ENCODE results near the gene SHISA8. TPM values are rescaled to one million over a fixed set of nuclear protein-coding genes. Genes with fewer than 3 reads are reported as not detected.

SHISA8 gene
- total RNA-seq, 1 donor from 2014 or later = not detected

DNA sequence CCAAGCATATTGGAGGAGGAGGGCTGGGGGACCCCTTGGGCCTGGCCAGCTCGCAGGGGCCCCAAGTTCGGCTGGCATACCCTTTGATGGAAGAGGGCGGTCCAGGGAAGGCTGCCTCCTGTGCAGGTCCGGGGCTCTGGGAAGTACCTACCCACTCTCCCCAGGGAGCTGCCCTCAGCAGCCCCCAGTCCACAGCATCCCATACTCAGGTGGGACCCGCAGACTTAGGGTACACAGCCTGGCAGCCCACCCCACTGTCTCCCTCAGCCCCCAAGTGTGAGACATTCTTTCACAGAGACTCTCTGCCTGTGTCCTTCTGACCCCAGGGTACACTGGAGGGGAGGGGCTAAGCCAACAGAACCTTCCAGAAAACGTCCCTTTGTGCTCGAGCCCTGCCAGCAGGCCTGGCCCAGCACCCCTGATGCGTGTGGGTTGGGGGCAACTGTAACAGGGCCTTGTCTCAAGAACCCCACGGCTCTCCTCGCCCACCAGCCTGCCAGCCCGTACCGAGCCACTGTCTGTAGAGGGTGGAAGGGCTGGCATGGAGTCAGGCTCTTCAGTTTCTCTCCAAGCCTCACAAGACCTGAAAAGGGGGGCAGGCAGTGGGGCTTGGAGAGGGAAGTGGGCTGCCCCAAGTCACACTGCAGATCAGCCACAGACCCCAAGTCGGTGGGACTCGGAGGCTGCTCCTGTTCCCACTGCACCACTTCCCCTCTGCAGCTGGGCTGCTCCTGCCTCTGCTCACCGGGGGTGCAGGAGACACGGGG is 18.7 kb upstream of the SHISA8 start:
- DNase-seq = no peak

DNA sequence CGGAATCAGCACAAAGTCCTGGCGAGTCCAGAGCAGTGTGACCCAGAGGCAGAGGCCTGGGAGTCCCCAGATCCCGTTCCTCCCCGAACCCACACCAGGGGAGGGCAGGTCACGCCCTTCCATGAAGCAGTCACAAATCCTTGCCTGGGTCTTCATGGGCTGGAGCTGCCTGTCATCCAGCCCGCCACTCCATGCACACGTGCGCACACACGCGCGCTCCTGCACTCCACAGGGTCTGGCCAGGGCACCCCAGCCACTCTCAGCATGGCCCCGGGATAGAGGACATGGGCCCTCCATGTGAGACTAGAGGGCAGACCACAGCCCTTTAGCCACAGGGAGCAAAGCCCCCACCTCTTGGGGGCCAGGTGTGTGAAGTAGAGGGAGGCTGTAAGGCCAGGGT is 17.5 kb upstream of the SHISA8 start:
- no peak for DNase-seq

DNA sequence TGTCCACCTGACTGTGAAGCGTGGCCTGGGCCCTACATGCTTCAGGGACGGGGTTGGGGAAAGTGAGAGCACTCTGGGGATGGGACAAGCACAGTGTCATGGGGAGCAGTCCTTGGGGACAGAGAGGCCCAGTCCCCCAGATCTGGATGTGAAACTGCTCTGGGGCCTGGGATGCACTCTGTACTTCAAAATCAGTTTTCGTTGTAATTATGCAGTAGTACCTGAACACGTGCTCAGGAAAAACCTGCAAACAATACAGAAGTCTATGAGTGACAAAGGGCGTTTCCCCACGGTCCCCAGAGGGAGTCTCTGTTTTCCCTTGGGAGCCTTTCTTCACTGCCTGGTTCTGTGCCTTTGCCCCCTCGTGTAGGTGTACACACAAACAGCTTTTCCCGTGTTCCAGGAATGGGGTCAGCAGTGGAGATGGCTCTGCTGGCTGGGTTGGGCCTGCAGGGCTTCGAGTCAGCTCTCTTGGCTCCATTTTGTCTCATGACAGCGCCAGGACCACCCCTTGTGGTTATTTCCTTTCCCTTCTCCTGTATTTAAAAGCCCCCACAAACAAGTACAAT is 16.9 kb upstream of the SHISA8 start:
- no peak for DNase-seq

DNA sequence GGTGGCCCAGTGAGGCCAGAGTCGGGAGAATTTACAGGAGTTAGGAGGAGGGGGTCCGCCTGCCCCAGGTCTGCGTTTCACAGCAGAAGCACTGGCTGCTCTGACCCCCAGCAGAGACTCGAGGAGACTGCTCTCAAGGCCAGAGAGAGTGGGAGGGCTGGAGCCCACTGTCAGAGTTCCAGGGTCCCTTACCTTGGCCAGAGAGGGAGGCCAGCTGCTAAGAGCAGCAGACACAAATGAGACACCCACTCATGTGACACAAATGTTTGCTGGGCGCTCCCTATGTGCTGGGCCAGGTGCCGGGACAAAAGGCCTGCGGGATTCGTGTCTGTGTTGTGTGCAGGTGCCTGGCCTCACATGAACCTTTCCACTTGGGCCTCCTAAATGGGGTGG is 14.5 kb upstream of the SHISA8 start:
- no peak for DNase-seq

DNA sequence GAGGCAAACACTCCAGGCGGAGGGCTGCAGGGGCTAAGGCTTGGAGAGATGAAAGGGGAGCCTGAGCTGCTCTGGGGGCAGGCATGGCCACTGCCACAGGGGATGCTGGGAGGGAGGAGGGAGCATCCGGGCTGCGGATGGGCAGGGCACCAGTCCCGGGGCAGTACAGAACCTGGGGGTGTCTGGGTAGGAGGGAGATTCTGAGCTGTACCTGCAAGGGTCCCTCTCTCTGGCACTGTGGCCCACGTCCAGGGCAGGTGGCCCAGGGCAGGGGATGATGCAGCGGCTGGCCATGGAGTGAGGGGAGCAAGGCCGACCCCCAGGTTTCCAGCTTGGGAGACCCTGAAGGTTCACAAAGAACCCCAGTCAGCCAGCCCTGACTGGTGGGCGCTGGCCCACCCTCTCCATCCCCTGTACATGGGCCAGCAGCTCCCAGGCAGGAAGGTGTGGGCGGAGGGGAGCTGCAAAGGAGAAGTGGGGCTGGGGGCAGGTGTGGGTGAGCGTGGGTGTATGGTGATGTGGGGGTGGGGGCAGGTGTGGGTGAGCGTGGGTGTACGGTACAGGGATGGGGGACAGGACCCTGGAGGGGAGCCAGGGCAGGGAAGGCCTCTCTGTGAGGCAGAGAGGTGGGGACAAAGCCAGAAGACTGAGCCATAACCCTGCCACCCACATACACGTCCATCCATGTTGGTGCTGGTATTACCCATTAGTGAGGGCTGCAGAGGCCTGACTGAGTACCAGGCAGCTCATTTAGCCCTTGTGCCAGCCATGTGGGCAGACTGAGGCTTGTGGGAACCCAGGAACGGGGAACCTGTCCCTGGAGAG is 13.9 kb upstream of the SHISA8 start:
- DNase-seq = no peak

DNA sequence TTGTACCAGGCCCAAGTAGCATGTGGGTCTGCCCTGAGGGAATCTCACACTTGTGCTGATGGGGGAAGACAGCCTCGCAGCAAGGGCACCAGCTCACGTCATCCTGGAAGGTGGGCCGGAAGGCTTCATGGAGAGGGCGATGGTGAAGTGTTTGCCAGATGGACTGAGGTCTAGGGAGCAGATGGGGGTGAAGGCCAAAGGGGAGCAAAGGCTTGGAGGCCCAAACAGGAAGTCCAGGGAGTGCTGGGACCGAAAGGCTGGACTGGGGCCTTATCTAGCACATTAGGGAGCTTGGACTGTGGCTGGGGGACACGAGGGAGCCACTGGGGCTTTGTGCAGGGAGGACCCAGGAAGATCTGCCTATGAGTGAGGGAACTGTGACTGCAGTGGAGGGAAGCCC is 12.9 kb upstream of the SHISA8 start:
- no peak for DNase-seq

DNA sequence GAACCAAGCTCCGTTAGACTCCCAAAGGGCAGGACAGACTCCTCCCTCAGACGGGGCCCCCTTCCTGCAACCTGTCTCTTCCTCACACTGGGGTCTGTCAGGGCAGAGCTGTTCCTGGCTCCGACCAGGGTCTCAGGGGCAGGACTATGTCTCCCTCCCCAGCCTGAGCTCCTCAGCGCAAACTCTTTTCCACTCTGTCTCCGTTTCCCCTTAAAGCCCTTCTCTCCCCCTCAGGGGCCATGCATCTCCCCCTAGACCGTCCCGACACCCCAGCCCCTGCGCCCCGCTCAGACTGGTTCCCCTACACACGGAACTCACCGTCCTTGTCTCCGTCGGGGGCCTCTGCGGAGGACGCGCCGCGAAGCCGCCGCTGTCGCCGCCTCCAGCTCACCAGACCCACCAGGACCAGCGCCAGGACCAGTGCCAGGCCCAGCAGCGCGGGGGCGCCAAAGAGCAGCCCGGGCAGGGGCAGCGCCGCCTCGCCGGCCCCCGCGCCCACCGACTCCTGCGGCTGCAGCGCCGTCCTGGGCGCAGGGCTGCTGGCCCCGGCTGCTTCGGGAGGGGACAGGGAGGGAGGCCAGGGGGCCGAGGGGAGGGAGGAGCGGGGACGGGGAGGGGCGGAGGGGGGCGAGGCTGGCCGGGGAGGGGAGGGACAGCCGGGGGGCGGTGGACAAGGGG is 11.0 kb upstream of the SHISA8 start:
- no peak for DNase-seq

DNA sequence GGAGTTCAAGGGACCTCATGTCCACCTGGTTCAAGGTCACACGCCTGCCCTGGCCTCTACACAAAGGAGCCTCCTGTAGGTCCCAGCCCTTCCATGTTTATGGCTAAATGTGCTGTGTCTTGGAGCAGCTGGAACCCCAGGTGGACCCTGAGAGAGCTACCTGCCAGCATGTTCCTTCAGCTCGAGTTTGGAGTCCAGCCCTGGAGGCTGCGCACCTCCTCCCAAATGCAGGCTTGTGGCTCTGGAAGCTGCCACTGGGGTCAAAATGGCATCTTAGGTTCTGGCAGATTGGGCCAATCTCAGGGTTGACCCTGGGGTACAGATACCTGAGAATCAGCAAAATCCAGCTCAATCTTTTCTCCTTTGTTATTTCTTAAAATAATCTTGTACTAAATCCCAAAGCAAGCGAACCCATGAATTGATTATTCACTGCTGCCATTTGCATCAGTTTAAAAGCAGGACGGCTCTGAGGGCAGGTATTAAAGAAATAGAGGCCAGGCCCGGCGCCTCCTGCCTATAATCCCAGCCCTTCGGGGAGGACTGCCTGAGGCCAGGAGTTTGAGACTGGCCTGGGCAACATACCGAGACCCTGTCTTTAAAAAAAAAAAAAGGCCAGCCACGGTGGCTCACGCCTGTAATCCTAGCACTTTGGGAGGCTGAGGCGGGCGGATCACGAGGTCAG is 8.9 kb upstream of the SHISA8 start:
- DNase-seq = no peak

DNA sequence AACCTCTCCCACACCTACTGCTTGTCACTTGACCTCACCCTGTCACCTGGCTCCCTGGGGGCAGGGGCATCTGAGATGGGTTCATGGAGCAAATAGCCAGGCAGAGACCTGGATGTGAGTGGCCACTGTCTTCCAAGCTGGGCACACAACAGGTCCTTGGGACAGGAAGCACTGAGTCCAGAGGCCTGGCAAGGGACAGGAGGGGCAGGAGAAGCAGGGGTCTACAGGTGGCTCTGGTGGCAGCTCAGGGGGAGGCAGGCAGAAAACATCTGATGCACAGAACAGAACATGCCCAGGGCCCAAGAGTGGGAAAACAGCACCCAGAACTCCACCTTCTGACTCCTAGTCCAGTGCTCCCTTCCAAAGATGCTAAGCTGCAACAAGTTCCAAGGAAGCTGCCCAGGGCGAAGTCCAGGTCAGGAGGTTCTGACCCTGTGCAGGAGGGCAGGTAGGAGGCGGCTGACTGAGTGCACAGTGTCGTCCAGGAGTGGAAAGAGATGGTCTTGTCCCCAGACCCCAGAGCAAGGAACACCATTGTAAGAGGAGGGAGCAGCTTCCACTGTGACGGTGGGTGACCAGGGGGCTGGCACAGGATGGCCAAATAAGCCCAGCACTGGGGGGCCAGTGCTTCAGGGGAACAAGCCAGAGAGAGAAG is 8.2 kb upstream of the SHISA8 start:
- DNase-seq = no peak

DNA sequence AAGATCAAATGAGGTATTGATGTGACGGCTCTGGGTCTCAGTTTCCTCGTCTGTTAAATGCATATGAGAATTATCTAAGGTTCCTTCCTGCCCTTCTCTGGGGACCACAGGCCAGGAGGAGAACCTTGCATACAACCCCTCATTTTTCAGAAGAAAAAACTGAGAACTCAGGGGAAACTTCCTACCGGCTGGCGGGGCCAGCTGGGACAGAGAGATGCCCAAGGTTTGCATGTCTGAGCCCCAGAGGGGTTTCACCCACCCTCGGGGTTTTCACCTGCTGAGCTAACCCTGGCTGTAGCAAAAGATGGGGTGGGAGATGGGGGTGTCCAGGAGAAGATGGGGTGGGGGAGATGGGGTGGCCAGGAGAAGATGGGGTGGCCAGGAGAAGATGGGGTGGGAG is 7.5 kb upstream of the SHISA8 start:
- DNase-seq = no peak

DNA sequence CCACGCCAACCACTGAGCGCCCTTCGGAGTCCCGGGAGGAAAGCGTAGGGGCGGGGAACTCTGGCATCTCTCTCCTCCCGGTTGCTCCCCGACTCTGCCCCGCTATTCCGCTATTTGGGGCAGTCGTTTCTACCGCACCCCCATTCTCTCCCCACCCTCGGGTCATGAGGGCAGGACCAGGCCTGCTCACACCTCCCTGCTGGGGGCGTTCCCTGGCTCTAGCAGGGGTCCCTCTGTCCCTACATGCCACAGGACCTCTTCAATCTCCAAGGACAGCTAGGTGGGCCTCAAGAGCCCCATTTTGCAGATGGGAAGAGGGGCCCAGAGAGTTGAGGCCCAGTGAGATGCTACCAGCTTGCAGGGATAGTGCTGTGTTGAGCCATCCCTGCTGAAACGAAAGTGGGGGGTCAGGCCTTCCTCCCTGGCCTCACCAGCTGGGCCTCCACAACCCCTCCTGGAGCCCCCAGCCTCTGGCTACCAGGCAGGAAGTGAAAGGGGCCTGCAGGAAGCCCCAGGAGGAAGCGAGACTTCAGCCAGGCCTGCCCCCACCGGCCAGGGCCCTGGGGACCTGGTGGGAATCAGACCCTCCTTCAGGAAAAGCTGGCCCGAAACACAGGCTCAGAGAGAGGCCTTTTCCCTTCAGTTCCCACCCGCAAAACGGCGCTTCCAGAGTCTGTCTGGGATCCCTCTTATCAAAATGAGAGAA is 5.5 kb upstream of the SHISA8 start:
- no peak for DNase-seq

DNA sequence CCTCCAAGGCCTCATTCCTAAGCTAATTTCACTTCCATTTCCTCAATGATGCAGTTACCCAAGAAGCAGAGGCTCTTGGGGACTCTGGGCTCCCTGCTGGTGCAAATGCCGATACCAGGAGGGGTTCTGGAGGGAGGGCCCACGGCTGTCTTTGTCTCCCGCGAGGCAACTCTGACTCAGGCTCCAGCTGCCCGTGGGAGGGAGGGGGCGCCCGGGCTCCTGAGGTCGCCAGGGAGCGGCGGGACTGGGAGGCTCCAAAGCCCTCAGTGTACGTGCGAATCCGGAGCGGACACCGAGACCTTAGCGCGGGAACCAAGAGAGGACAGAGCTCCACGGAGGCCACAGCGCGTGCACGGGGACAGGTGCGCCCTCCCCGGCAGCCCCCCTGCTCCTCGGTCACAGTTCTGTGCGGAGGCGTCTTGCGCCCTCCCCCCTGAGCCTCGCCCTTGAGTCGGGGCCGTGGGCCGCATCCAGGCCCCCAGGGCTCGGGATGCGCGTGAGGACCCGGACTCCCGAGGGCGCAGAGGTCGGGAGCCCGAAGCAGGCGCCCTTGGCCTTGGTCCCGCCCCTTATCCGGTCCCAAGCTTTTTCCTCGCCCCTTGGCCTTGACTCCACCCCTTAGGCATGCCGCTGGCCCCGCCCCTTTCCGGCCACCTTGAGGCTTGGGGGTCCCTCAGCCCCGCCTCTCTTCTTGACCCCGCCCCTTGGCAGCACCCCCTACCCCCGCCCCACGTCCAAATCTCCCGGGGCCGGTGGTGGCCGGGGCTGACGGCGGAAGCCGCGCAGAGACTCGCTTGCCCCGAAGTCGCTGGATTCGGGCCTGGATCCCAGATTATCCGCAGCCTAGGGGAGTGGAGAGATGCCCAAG is 4.7 kb upstream of the SHISA8 start:
- DNase-seq = no peak

DNA sequence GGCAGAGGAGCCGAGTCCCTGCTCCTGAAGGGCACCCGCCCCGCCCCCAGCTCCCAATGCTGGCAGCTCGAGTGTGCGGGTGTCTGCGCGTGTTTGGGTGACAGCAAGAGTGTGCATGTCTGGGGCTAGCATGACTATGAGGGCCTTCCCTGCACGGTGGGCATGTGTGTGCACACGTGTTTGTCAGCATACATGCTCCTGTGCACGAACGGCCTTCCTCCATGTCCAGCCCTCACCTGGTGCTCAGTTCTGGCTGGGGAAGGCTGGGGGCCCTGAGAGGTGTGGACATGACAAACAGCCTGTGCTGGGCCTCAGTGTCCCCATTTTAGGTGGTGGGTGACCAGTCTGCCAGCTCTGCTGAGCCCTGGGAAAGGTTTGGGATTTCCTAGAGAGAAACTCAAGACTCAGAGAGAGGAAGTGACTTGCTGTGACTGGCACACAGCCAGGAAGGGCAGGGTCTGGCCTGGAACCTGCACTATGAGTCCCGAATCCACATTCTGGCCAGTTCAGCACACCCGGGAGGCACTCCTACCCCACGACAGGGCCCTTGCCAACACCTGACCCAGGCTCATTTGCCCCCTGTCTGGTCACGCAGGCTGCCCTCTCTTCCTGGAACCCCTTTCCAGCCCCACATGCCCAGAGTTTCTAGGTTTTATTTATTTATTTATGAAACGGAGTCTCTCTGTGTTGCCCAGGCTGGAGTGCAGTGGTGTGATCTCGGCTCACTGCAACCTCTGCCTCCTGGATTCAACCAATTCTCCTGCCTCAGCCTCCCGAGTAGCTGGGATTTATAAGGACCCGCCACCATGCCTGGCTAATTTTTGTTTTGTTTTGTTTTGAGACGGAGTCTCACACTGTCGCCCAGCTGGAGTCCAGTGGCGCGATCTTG is 3.3 kb upstream of the SHISA8 start:
- DNase-seq = no peak

DNA sequence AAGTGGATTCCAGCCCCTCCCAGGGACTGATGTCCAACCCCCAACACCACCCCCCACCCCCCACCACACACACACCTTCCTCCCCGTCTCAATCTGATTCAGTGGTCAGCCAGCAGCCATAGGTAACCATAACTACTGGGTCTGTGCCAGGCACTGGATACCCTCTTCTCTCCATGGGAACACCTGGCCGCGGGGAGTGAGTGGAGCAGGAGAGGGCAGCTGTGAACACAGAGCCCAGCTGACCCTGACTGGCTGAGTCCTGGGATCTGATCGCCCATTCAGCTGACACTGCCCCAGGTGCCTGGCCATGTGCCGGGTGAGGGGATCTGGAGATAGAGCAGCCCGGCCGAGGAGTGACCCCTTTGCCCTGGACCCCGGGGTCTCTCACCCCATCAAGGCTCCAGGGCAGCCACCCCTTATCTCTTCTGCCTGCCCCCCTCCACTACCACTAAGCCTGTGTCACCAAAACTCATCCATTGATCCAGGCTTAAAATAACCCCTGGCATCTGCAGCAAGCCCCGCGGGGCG is 2.6 kb upstream of the SHISA8 start:
- DNase-seq = no peak

DNA sequence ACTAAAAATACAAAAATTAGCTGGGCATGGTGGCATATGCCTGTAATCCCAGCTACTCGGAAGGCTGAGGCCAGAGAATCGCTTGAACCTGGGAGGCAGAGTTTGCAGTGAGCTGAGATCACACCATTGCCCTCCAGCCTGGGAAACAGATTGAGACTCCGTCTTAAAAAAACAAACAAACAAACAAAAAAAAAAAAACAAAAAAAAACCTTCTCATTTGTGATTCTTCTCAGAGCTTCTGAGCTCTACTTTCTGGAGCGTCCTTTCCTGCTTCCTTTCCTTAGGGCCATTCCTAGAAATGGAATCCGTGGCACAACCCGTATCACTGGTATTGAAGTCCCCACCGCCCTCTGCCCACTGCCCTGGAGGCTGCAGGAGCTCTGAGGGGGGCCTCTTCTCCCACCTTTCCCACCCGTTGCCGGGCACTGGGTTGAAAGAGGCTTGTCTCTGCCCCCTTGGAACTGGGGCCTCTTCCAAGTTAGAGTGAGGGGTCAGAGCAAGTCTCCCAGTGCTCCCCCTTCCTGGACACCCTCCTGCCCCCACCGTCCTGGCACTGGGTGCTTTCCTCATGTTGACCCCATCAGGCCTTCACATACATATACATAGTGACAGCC is 2.0 kb upstream of the SHISA8 start:
- DNase-seq = no peak

DNA sequence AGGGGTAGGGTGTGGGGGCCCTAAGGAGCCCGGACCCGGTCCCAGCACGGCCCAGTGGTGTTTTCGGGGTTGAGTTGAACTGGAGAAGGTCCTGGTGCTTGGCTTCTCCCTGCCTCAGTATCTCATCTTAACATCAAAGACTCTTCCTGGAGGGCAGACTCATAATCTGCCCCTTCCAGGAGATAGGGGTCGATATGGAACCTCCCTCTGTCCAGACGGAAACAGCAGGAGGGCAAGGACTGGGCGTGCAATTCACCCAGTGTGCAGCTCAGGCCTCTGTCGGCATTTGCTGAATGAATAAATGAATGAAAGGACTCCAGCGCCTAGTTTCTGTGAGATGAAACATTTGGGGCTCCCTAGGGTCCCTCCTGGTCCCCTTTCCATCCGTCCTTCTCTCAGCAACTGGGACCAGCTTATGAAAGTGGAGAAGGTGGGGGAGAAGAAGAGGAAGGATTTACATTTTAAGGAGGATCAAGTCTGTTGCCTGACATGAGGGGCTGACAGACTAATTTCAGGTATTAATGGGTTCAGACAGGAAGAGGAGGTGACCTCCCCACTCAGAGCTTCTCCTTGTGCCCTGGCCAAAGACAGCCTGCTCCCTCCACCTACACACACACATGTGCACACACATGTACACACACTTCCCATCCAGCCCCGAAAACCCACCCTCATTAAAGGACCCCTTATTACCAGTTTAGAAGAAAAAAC is 1.1 kb upstream of the SHISA8 start:
- no peak for DNase-seq

DNA sequence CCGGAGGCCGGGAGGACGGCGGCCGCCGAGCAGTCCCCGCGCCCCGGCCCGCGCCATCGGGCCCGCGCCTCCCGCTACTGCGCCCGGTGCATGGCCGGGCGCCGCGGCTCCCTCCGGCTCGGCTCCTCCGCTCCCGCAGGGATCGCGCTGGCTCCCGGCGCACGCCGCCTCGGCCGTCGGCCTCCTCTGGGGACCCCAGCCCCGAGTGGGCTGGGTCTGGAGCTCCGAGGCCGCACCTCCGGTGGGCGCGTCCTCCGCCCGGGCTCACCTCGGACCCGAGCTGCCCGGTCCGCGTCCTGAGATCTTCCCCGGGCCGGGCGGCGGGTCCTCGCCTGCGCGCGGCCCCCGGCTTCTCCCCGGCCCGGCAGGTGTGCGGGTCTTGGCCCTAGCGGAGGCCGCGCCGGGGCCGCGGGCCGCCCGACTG is 251 bp downstream of the SHISA8 start:
- DNase-seq = no peak

Measured in skin of body (tissue), 2 donors.